ENCODE results near the gene SLC6A9.

Gene SLC6A9

DNA sequence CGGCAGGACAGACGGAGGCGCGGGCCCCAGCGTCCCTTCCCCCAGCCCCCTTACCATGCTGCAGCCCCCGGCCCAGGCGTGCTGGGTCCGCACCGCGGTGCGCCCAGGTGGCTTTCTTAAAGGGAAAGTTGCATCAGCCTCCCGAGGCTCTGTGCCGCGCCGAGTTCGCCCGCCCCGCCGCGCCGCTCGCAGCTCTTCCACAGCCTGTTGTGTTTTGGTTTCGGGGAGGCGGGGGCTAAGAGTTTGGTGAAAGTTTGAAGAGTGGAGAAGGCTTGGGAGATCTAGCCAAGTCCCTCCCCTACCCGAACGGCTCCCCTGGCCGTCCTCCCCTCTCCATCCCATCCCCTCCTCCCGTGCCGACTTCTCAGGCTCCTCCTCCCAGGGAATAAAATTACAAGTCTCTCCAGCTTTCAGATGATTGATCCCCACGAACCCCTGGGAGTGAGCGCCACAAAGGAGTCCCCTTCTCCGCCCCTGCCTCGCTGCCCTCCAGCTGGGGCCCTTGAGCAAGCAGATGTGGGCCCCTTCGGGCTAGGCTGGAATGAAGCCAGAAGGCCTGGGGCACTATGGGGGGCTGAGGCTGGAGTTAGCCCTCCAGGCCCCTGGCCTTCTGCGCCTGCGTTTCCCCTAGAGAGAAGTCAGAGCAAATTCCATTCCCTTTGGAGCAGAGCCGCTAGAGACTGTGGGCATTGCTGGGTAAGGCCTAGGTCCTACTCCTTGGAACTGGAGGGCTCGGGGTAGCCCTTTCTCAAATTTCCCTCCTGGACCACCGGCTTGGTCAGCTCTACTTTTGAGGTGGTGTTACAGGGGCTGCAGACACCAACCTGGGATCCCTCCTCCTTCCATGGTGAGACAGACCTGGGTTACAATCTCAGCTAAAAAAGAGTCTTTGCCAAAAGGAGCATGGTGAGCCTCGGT lies at the start of gene SLC6A9:
TSS of gene SLC6A9 (minus strand) at position 211 of the 918 bp plus-strand sequence. CDS start 7,185 bp downstream, outside the sequence.
- peak; percentile 67 for DNase-seq

DNA sequence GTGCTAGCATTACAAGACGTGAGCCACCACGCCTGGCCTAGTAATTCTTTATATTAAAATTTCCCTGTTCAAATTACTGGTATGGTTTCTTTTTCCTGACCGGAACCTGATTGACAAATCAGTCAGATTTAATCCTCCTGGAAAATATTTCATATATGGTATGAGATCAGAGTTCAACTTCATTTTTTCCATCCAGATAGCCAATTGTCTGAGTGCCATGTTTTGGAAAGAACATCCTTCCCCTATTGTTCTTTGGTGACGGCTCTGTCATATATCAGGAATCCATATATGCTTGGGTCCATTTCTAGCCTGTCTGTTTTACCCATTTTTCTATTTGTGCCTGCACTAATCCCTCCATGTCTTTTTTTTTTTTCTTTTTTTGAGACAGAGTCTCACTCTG lies 48.3 kb upstream of the SLC6A9 start:
- DNase-seq = no peak

DNA sequence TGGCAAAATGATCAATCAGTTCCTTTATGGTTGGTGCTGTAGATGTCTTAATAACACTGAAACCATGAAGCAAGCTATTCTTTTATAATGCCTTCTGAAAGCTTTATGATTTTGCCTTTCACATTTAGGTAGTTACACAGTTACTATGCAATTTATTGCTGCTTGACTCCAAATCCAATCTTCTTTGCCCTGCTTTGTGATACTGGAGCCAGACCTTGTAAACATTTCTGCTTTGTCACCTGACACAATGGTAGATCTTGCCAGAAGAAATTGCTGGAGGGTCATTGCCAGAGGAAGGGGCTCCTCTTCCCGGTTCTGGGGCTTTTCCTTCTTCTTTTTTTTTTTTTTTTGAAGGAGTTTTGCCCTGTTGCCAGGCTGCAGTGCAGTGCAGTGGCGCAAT lies 46.8 kb upstream of the SLC6A9 start:
- DNase-seq = no peak

DNA sequence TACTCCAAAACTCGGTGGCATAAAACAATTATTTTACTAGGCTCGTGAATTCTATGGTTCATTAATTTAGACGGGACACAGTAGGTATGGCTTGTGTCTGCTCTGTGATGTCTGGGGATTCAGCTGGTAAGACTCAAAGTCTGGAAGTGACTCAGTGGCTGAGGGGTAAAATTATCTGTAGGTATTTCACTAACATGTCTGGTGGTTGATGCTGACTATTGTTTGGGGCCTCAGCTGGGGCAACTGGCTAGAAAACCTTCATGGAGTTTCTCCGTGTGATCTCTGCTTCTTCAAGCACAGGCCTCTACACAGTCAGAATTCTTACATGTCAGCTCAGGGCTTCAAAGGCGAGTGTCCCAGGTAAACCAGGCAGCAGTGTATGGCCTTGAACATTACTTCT lies 46.2 kb upstream of the SLC6A9 start:
- no peak for DNase-seq

DNA sequence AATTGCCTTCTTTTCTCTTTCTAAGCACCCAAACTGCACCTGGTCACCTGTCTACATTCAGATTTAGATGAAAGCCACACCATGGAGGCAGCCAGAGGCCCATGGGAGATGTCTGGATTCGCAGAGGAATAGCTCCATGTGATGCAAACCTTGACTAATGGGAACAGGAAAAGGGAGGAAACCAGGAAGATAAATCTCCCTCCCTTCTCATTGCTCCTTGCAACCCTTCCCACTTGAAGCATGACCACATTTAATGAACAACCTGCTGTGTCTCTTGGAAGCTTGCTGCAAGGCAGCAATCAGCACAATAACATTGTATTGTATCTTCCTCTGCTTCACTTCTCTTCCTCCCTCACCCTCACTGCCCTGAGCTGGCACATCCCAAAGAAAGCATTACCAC lies 44.8 kb upstream of the SLC6A9 start:
- DNase-seq = no peak

DNA sequence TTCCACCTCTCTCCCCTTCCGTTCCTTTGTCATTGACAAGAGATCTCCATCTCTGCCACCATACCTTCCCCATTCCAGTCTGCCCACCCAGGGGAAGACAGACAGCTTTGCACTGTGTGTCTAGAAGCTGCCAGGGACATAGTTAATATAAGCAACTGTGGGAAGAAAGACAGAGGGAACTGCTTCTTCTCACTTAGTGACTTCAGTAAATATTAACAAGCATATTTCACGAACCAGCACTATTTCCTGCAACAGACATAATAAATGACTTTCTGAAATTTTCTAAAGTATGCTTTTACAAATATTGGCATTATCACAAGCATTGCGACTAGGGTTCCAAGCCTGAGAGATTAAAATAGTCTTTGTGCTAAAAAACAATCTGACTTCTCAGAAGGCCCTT lies 43.2 kb upstream of the SLC6A9 start:
- no peak for DNase-seq

DNA sequence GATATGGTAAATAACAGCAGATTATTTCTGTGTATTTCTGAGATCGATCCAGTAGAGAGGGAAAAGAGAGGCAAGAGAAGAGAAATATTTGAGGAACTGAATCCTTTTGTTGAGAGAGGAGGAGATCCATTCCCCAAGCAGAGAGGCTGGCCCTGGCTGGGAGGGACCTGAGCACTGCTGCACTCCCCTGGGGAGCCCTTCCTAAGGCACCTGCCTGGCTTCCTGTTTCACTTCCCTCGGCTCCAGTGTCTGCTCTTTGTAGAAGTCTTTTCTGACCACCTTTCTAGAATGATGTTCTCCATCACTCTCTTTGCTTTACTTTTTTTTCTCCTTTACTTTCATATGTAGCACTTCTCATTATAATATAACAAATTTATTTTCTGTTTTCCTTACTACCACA lies 42.3 kb upstream of the SLC6A9 start:
- no peak for DNase-seq

DNA sequence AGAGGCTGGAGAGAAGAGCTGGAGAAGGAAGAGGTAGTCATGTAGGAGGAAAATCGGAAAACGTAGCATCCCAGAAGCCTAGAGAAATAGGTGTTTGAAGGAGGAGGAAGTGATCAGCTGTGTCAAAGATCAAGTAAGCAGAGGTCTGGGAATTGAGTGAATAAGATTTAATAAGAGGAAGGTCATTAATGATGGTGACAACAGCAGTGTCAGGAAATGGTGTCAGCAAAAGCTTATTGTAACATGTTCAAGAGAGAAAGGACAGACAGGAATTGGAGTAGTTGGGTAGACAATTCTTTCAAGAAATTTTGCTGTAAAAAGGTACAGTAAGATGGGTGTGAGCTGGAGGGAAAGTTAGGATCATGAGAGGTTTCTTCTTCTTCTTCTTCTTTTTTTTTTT lies 41.6 kb upstream of the SLC6A9 start:
- DNase-seq = no peak

DNA sequence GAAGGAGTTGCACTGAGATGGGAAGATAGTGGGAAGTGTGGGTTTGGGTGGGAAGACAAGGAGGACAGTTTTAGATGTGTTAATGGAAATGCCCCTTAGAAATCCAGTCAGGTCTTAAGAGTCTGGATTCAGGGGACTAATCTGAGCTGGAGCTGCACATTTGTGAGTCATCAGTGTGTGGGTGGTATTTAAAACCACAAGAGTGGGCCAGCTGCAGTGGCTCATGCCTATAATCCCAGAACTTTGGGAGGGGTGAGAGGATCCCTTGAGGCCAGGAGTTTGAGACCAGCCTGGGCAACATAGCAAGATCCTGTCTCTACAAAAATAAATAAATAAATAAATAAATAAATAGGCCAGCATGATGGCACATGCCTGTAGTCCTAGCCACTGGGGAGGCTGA lies 40.9 kb upstream of the SLC6A9 start:
- DNase-seq = no peak

DNA sequence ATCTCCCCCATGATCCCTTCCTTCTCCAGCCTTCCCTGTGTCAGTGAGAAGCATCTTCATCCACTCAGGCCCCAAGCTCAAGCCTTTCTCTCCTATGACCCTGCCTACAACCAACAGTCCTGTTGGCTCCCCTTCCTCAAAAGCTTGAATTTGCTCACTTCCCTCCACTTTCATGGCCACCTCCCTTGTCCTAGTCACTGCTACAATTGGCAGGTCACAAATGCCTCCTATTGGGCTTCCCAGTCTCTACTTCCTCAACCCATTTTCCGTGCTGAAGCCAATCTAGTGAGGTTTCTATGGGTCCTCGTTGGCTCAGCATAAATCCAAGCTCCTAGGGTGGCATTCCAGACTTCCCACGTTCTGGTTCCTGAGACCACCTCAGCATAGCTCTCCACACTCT lies 40.2 kb upstream of the SLC6A9 start:
- no peak for DNase-seq

DNA sequence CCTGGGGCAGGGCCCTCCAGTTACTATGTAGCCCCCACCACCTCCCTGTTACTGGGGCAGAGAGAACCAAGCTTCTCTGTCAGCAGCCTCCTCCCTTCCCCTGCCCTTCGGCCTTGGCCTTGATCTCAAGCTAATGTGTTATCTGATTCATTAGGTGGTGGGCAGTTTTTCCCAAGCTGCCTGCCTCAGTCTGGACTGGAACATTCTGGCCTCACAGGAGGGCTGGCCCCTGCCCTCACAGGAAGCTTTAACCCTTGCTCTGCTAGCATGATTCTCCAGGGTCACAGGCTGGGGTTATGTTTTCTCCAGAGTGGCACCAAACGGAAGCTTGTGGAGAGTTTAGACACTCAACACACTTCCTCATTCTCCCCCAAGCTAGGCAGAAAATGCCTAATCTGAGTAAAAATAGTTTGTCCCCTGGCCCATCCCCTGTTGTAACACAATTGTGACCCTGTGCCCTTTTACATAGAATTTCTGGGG lies 37.2 kb upstream of the SLC6A9 start:
- no peak for DNase-seq

DNA sequence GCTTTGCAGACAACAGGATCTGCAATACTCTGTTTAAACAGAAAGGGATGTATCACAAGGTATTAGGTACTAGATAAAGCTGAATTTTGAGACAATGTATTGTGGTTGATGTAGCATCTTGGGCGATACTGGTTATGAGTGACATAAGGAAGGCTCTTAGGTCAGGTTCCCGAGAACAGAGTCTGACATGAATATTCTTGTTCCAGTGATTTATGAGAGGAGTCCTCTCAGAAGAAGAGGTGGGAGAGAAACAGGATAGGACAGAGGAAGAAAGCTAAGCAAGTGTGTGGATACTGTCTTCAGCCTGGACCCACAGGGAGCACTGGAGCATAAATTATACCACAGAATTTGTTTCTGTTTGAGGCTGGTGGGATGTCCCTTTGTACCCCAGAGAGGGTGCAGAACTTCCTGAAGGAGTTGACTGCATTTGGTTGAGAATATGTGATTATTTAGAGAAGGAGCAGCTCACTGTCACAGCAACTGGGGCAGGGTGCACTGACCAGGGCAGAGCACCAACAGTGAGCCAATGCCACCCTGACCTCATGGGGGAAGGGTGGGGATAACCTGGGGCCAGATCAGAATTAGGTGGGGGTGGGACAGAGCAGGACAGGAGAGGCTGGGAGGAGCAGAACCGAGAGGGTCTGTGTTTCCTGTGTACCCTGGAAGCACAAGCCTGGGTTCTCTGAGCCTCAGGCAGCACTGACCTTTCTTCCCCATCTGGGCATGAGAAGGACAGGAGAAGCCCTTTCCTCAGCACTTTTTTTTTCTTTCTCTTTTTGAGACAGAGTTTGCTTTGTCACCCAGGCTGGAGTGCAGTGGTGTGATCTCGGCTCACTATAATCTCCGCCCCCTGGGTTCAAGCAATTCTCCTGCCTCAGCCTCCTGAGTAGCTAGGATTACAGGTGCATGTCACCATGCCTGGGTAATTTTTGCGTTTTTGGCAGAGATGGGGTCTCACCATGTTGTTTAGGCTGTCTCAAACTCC lies 36.3 kb upstream of the SLC6A9 start:
- no peak for DNase-seq

DNA sequence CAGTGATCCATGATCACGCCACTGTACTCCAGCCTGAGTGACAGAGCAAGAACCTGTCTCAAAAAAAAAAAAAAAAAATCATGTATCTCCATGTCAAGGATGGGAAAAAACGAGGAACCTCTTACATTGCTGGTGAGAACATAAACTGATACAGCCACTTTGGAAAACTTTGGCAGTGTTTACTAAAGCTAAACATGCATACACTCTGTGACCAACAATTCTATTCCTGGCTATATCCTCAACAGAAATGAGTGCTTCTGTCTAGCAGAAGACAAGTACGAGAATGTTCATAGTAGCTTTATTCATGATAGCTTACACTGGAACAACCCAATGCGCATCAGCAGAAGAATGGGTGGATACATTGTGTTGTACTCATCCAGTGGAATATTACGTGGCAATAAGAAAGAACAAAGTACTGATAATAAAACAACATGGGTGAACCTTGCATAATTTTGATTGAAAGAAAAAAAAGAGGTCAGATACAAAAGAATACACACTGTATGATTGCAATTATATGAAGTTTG lies 31.5 kb upstream of the SLC6A9 start:
- DNase-seq = no peak

DNA sequence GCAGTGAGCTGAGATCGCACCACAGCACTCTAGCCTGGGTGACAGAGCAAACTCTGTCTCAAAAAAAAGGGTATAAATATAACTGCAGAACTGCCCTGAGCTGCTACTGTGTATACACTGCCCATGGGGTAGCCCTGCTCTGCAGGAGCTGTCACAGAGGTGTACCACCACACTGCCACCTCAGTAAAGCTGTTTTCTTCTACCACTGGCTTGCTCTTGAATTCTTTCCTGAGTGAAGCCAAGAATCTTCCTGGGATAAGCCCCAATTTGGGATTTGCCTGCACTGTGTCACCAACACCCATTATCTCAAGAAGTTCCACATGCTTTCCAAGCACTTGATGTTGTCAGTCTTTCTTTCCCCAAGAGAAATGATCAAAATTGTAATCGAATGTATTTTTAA lies 30.6 kb upstream of the SLC6A9 start:
- no peak for DNase-seq

DNA sequence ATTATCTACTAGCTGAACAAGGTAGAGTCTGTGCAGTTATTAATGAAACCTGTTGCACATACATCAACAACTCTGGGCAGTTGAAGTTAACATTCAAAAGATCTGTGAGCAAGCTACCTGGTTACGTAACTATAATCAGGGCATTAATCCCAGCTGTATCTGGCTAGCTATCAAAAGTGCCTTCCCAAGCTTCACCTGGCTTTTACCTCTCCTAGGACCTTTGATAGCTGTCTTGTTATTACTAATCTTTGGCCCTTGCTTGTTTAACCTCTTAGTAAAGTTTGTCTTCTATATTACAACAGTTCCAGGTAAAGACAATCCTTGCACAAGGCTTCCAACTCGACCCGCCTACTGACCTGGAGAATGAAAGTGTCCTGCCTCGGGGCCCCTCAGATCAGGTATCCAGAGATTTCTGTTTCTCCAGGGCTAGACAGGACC lies 29.6 kb upstream of the SLC6A9 start:
- no peak for DNase-seq

DNA sequence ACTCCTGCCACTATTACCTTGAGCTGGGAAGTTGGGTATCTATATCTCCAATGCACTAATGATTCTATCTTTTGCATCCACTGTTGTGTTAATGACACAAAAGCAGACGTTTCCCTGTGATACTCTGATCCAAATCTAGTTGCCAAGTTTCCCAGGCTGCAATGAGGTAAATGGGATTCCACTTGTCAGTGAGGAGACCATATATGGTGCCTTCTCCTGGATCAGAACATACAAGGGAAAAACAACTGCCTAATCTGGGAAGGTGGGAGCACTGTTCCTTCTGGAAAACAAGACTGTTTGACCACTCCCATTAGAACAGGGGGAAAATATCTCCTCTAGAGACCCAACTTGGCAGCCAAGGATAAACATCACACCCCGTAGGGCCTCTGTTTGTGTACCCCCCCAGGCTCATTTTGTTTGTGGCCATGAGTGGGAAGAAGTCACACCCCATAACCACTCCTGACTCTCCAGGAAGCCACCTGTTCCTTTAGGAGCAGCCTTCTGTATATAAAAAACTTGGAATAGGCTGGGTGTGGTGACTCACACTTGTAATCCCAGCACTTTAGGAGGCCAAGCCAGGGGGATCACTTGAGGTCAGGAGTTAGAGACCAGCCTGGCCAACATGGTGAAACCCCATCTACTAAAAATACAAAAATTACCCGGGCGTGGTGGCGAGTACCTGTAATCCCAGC lies 28.5 kb upstream of the SLC6A9 start:
- DNase-seq = no peak

DNA sequence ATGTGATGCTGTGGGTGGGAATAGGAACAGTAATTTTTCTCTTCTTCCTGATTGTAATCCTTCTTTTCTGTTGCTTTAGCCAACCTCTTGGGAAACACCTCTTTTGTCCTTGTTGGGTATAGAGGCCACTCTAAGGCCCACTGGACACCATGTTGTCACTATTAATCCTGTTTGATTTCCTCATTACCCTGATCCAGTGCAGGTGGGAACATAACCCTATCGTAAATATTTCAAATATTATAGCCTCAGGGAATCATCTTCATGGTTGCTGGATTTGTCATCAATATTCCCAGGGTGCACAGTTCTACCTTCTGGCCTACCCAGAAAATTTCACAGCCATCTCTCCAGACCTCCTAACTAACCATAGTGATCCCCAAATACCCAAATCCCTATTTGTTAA lies 27.9 kb upstream of the SLC6A9 start:
- DNase-seq = no peak

DNA sequence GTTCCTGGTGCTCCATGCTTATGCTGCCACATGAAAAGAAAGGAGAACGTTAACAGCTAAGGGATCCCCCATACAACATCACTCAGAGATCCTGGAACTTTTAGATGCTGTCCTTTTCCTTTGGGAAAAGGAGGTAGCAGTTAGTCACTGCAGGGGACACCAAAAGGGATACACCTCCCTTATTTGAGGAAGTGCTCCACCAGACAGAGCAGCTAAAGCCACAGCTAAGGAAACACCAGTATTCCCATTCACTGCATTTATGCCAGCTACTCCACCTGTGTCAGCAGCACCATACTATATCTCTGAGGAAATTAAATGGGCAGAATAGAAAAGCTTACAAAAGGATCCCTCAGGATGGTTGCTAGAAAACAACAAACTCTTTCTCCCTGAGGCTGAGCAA lies 26.0 kb upstream of the SLC6A9 start:
- no peak for DNase-seq

DNA sequence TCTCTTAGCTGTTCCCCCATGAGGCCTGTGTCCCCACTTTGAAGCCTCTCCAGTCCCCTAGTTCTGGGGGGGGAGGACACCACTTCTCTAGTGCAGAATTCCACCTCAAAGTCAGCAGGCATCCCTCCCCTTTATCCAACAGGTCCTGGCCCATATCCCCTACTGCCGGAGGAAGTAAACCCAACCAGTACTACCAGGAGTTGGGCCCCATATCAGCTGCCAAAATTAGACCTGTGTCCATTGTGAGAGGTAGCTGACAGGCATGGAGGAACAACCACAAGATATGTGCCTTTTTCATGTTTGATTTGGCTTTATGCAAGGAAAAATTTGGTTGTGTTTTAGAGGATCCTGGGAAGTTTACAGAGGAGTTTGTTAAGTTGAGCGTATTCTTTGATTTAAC lies 22.1 kb upstream of the SLC6A9 start:
- no peak for DNase-seq

DNA sequence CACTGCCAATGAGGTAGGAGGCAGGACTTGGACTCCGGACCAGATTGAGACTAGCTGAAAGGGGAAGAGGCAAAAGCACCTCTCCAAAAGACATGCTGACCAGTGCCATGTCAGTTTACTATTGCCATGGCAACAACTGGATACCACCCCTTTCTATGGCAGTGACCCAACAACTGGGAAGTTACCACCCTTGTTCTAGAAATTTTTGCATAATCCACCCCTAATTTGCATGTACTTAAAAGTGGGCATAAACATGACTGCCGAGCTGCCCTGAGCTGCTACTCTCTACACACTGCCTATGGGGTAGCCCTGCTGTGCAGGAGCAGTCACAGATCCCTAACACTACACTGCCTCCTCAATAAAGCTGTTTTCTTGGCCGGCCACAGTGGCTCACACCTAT lies 19.0 kb upstream of the SLC6A9 start:
- DNase-seq = no peak

DNA sequence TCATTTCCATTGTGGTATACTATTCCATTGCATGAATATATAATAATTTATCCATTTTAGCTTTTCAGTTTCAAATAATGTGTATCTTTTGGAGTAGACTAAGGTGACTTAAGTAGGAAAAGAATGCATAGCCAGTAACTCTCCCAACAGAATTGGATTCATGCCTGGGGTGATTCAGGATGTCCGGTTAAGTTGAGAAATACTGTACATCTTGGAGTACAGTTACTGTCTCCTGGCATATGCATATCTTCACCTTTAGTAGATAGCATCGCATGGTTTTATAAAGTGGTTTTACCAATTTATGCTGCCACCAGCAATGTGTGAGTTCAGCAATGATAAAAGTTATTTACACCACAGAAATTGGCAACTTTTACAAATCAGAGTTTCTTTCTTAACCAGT lies 18.6 kb upstream of the SLC6A9 start:
- DNase-seq = no peak

DNA sequence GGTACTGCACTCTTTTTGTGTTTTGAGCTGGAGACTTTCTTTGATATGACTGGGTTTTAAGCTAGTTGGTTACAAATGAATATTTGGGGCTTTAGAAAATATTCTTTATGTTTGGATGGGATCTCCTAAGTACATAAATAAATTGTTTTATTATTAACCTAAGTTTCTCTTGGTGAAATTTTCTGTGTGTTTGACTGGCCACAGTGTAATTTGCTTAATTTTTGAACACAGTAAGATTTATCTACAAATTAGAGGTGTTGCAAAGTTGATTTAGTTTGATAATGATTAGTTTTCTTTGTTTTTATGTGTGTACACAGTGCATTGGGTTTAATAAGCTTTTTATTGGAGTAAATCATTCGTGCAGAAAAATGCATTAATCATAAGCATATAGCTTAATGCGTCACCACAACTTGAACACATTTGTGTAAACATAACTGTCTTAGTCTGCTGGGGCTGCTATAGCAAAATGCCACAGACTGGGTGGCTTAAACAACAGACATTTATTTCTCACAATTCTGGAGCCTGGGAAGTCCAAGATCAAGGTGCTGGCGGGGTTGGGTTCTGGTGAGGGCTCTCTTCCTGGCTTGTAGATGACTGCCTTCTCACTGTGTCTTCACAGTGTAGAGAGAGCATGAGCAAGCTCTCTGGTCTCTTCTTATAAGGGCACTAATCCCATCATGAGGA lies 17.4 kb upstream of the SLC6A9 start:
- no peak for DNase-seq

Data from activated naive CD4-positive, alpha-beta T cell treated with Interleukin-2 at 50 U/mL for 16 hours (primary cell).